Inferior parietal cortex (tissue), 1 donor: Measurements from ENCODE around the gene CAPZA1.

Source experiments
- DNase-seq: peaks from one replicate; pipeline ENCODE4 v3.0.0-alpha.2; 2016; ENCODE audit errors: extremely low spot score

CAPZA1 gene

GRCh38 chr1:112676543-112676942 lies 56.9 kb downstream of the CAPZA1 start:
- no peak for DNase-seq

DNA sequence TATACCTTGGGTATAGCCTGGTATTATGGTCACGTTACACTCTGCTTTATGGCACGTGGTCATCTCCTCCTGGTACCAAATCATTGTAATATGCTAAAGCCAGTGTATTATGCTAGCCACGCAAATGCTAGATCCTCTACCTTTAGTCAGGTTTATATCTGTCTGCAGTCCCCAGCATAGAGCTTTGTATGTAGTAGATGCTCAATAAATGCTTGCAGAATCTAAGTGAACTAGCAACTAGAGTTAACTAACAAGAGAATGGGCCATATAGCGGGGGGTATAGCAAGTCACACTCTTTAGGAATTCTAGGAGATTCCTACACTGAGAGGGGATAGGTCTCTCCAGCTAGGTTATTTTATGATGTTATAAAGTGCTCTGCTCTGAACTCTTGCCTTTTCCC lies 57.9 kb downstream of the CAPZA1 start:
- no peak for DNase-seq

DNA sequence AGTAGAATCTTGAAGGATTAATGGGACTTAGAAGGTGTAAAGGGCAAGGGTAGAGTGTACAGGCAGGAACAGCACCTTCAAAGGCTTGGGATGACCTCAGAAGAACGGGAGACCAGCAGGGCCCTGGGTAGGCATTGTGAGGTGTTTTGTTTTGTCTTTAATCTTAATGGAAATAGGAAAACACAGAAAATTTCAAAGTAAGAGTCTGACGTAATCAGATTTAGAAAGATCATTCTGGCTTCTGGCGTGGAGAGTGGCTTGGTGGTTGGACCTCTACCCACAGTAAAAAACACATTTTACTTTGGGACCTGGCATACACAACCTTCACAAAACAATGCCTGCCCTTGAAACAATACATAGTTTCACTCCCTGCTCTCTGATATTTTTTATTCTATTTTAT lies 59.0 kb downstream of the CAPZA1 start:
- DNase-seq, result no peak

GRCh38 chr1:112685913-112686312 lies 66.3 kb downstream of the CAPZA1 start:
- no peak for DNase-seq

DNA sequence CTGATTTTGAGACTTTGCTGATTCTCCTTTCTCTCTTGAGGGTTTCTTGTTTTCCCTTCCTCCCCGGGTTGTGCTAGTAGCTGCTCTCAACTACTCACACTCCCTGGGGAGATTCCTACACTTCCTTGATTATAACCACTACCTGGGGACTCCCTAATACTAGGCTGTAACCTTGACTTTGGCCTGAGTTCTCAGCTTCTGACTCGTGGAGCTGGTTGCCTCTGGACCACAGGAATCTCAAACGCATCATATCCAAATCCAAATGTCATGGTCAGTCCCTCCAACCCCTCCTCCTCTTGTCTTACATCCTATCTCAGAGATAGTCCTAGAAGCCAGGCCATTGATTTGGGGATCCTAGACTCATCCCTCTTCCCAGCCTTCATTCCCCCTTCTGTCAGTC lies 66.8 kb downstream of the CAPZA1 start:
- no peak for DNase-seq

GRCh38 chr1:112686835-112687234 lies 67.2 kb downstream of the CAPZA1 start:
- DNase-seq, result no peak

GRCh38 chr1:112687361-112687760 lies 67.7 kb downstream of the CAPZA1 start:
- DNase-seq, result no peak

DNA sequence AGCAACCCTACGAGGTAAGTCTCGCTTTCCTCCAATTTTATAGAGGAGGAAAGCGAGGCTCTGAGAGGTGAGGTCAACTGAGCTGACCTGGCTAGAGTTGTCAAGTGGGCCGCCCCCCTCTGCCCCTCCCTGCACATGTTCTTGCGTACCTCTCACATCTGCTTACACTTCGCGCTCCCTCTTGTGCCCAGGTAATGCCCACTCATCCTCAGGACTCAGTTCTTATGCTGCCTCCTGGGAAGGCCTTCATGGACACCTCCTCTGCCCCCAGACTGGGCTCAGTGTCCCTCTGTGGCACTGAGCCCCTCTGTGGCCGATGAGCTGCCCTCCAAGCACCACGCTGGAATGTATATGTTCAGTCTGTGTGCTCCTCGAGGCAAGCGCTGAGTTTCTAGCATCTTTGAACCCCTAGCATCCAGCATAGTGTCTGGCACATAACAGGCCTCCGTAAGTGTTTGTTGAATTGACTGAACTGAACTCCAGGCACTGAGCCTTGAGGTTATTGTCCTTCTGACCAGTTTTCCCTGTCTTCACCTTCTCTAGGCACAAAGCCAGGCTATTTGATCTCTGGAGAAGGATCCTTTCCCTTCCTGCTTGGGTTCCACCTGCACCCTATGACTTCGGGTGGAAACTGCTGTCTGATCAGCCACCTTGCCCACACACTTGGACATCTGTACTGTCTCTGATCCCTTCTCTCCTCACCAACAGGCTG lies 68.3 kb downstream of the CAPZA1 start:
- DNase-seq, result no peak

- DNase-seq, result no peak
These were observed 69.2 kb downstream of the CAPZA1 start for GRCh38 chr1:112688781-112689193.

DNA sequence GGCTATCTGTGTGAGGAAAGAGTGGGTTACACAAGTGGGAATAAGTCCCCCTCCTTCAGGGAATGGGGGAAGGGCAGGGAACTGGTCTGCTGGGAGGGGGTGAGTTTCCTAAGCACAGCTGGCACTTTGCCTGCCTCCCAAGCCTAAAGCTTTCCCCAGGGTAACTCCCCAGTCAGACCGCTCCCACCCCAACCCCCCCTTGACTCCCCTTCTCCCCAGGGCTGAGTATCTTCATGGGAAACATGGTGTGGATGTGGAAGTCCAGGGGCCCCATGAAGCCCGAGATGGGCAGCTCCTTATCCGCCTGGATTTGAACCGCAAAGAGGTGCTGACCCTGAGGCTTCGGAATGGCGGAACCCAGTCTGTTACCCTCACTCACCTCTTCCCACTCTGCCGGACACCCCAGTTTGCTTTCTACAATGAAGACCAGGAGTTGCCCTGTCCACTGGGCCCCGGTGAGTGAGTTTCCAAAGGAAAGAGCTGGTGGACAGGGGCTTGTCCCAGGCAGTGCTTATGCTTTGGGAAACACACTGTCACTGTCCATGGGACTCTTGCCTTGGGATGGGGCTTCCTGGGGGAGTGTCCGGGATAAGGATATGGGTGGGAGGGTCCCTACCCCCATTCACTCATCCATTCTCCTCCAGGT lies 69.7 kb downstream of the CAPZA1 start:
- no peak for DNase-seq

- no peak for DNase-seq
These were observed 70.2 kb downstream of the CAPZA1 start for GRCh38 chr1:112689842-112690237.

GRCh38 chr1:112692681-112693080 lies 73.0 kb downstream of the CAPZA1 start:
- no peak for DNase-seq

GRCh38 chr1:112693821-112694220 lies 74.2 kb downstream of the CAPZA1 start:
- no peak for DNase-seq

GRCh38 chr1:112694363-112694929 lies 74.8 kb downstream of the CAPZA1 start:
- DNase-seq, result no peak

DNA sequence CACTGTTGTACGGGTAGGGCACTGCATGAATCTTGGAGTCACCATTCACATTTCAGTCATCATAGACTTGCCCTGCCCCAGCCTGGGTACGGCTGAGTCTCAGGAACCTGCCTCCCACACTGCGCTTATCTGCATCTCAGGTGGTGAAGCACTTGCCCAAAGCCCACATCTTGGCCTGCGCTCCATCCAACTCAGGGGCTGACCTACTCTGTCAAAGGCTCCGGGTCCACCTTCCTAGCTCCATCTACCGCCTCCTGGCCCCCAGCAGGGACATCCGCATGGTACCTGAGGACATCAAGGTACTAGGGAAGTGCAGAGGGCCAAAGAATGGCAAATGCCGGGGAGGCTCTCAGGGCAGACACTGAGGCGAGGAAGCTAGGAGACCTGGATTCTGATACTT lies 75.6 kb downstream of the CAPZA1 start:
- DNase-seq, result no peak

DNA sequence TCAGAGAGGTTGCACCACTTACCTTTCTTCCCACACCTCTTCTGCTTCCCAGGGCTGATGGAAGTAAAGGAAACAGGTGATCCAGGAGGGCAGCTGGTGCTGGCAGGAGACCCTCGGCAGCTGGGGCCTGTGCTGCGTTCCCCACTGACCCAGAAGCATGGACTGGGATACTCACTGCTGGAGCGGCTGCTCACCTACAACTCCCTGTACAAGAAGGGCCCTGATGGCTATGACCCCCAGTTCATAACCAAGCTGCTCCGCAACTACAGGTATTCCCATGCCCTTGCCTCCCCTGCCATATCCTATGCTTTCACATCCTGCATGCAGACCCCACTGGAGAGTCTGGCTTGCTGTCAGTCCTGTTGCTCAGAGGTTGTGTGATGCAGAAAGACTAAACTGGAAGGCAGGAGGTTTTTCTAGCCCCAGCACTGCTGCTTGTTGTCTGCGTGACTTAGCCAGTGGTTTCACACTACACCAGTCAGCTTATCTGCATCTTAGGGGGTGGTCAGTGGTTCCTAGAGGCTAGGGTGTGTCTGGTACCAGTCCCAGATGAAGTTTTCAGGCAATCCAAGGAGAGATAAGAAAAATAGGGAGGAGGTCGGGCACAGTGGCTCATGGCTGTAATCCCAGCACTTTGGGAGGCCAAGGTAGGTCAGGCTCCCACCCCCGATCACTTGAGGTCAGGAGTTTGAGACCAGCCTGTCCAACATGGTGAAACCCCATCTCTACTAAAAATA lies 77.1 kb downstream of the CAPZA1 start:
- no peak for DNase-seq

- no peak for DNase-seq
These were observed 78.2 kb downstream of the CAPZA1 start for GRCh38 chr1:112697781-112698201.

GRCh38 chr1:112698366-112699310 lies 79.0 kb downstream of the CAPZA1 start:
- no peak for DNase-seq

DNA sequence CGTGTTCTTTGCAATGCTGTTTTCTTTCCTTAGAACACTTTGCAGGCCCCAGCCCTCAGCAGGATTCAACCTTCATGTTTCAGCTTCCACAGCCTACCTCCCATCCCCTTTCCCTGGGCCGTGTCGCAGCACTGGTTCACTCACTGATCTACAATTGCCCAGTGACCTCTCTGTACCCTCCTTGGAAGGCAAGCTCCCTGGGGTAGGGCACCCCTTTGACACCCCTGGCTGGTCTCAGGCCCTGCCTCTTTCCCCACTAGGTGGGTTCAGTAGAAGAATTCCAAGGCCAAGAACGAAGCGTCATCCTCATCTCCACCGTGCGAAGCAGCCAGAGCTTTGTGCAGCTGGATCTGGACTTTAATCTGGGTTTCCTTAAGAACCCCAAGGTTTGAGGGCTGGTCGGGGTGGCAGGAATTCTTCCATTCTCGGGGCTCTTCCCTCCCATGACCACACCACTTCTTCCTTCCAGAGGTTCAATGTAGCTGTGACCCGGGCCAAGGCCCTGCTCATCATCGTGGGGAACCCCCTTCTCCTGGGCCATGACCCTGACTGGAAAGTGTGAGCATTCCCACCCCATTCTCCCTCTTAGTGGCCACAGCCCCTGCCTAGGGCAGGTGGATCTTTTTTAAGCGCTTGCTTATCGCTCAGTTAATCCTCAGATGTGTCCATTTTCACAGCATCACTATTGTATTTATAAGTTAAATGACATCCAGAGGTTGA lies 80.0 kb downstream of the CAPZA1 start:
- DNase-seq, result no peak

GRCh38 chr1:112700290-112701226 lies 80.9 kb downstream of the CAPZA1 start:
- DNase-seq, result peak; percentile 91
